ENCODE results near the gene SEMA4D. TPM values are rescaled to one million over a fixed set of nuclear protein-coding genes. Genes with fewer than 3 reads are reported as not detected.

SEMA4D gene
- total RNA-seq, 3 donors from 2014 or later (not counting 1 experiment from before 2014, with no cell fraction given): 354 to 448 (median 420) TPM

GRCh38 chr9:89501311-89501898 lies 3.5 kb upstream of the SEMA4D start:
- H3K27me3 ChIP-seq (ENCODE audit: control insufficient read depth, insufficient read depth, low read length): no peaks in the 10 kb centered on the region
- Mint-ChIP-seq H3K4me1 (peaks cover 68 to 70% of the 10 kb centered on the region in 2 donors), H3K9me3 (no peaks in the 10 kb centered on the region), H3K4me3 (peak overlapping the region; percentile 73), H3K27ac (peak overlapping the region; percentile 91 to 98), H3K27me3 (ENCODE audit: low read depth in 2 of 2) (no peaks in the 10 kb centered on the region), H3K36me3 (no peaks in the 10 kb centered on the region)
- no peaks in the 10 kb centered on the region for H3K9me3 ChIP-seq (ENCODE audit: control insufficient read depth, insufficient read depth, low read length)
- DNase-seq (peak in 1 of 2 donors; percentile 43), ATAC-seq (peak in 2 of 3 donors; percentile 6 to 13)
- H3K27ac ChIP-seq (ENCODE audit: low read length): peak overlapping the region; percentile 95
- intact Hi-C loops (cut with micrococcal nuclease): no loop called here
- H3K36me3 ChIP-seq (ENCODE audit: control insufficient read depth, insufficient read depth, low read length): no peaks in the 10 kb centered on the region
- TF ChIP-seq, protein P1, sequence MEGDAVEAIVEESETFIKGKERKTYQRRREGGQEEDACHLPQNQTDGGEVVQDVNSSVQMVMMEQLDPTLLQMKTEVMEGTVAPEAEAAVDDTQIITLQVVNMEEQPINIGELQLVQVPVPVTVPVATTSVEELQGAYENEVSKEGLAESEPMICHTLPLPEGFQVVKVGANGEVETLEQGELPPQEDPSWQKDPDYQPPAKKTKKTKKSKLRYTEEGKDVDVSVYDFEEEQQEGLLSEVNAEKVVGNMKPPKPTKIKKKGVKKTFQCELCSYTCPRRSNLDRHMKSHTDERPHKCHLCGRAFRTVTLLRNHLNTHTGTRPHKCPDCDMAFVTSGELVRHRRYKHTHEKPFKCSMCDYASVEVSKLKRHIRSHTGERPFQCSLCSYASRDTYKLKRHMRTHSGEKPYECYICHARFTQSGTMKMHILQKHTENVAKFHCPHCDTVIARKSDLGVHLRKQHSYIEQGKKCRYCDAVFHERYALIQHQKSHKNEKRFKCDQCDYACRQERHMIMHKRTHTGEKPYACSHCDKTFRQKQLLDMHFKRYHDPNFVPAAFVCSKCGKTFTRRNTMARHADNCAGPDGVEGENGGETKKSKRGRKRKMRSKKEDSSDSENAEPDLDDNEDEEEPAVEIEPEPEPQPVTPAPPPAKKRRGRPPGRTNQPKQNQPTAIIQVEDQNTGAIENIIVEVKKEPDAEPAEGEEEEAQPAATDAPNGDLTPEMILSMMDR (IDR thresholded peaks at IDR 0.05): no peak
- peaks cover 66% of the 10 kb centered on the region for H3K4me1 ChIP-seq (ENCODE audit: control insufficient read depth, insufficient read depth, low read length)
- no peak overlapping the region for H3K4me3 ChIP-seq (ENCODE audit: low read length)
- 55% methylated on average over 12 of the region's 12 CpGs for WGBS (ENCODE audit: insufficient coverage)

GRCh38 chr9:89500008-89500407 lies 2.1 kb upstream of the SEMA4D start:
- DNase-seq (no peak), ATAC-seq (no peak)
- TF ChIP-seq, protein P1 (IDR thresholded peaks at IDR 0.05): no peak
- 85% methylated on average over 5 of the region's 5 CpGs for WGBS (ENCODE audit: insufficient coverage)
- Mint-ChIP-seq H3K4me3 (peak overlapping the region; percentile 89), H3K36me3 (no peaks in the 10 kb centered on the region), H3K4me1 (peaks cover 80 to 82% of the 10 kb centered on the region in 2 donors), H3K27ac (peak overlapping the region; percentile 91 to 98), H3K9me3 (no peaks in the 10 kb centered on the region), H3K27me3 (ENCODE audit: low read depth in 2 of 2) (no peaks in the 10 kb centered on the region)
- intact Hi-C loops (cut with micrococcal nuclease): no loop called here
- Histone ChIP-seq H3K36me3 (ENCODE audit: control insufficient read depth, insufficient read depth, low read length) (peaks cover 2% of the 10 kb centered on the region), H3K4me3 (ENCODE audit: low read length) (no peak overlapping the region), H3K27me3 (ENCODE audit: control insufficient read depth, insufficient read depth, low read length) (no peaks in the 10 kb centered on the region), H3K4me1 (ENCODE audit: control insufficient read depth, insufficient read depth, low read length) (peaks cover 80% of the 10 kb centered on the region), H3K27ac (ENCODE audit: low read length) (no peak overlapping the region), H3K9me3 (ENCODE audit: control insufficient read depth, insufficient read depth, low read length) (no peaks in the 10 kb centered on the region)

DNA sequence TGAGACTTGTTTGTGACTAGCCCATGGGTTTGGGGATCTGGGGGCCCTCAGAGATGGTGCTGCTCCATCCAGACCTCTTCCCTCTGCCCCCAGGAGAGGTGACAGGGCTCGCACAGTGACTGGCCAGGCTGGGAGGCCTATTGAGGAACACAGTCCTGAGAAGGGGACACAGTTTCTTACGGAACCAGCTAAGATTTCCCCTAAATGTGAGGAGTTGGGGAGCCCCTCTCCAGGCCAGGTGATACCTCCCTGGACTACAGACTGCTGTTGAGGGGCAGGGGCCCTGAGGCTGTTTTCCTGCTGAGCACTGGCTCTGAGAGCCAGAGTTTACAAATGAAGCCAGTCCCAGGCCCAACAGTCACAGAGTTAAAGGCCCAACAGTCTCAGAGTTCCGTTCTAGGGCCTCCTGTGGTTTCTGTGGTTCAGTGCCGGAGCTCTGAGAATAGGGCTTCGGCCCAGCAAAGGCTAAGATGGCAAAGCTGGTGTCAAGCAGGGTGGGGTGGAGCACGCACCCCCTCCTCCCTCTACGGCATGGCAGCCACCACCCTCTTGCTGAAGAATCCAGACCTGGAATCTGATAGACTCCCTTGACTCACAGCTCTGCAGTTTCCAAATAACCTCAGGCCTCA lies 1.1 kb upstream of the SEMA4D start:
- Mint-ChIP-seq H3K36me3 (no peaks in the 10 kb centered on the region), H3K27ac (peak overlapping the region; percentile 91 to 98), H3K9me3 (no peaks in the 10 kb centered on the region), H3K4me3 (peak overlapping the region; percentile 89), H3K27me3 (ENCODE audit: low read depth in 2 of 2) (no peaks in the 10 kb centered on the region), H3K4me1 (peaks cover 90 to 93% of the 10 kb centered on the region in 2 donors)
- Histone ChIP-seq H3K27me3 (ENCODE audit: control insufficient read depth, insufficient read depth, low read length) (no peaks in the 10 kb centered on the region), H3K4me1 (ENCODE audit: control insufficient read depth, insufficient read depth, low read length) (peaks cover 90% of the 10 kb centered on the region), H3K9me3 (ENCODE audit: control insufficient read depth, insufficient read depth, low read length) (no peaks in the 10 kb centered on the region), H3K36me3 (ENCODE audit: control insufficient read depth, insufficient read depth, low read length) (peaks cover 5% of the 10 kb centered on the region), H3K4me3 (ENCODE audit: low read length) (no peak overlapping the region), H3K27ac (ENCODE audit: low read length) (peak overlapping the region; percentile 81)
- TF ChIP-seq, protein P1 (IDR thresholded peaks at IDR 0.05): no peak
- peak; percentile 49 to 80 for DNase-seq
- 6% methylated on average over 7 of the region's 7 CpGs for WGBS (ENCODE audit: insufficient coverage)
- peak in 2 of 3 donors; percentile 6 to 12 for ATAC-seq
- intact Hi-C loops (cut with micrococcal nuclease): loop anchor here (2.0 kb wide), 1 partner anchor 14 kb away; no protein-coding TSS in a partner anchor
